ENCODE results near the gene SYNJ1. TPM values are rescaled to one million over a fixed set of nuclear protein-coding genes. Genes with fewer than 3 reads are reported as not detected.

Gene SYNJ1
- total and polyA plus RNA-seq, 2 experiments from 2014 or later = 1.4 to 4.2 TPM

DNA sequence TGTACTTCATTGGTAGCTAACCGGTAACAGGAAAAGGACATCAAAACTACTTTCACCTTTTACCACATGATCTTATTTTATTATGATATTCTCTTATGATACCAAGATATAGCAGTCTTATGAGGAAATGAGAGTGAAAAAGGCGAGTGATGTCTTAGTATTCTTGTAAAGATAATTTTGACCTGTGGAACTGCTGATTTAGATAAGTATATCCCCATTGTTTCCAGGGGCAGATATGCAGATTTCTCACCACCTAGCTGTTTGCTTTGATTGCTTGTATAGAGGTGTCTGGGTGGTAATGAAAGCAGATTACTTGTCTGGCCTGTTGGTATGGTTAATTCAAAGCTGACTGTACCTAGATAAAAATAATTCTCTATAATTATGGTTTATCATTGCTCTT lies 53.1 kb downstream of the SYNJ1 start (continued):
- TF ChIP-seq, protein P1, sequence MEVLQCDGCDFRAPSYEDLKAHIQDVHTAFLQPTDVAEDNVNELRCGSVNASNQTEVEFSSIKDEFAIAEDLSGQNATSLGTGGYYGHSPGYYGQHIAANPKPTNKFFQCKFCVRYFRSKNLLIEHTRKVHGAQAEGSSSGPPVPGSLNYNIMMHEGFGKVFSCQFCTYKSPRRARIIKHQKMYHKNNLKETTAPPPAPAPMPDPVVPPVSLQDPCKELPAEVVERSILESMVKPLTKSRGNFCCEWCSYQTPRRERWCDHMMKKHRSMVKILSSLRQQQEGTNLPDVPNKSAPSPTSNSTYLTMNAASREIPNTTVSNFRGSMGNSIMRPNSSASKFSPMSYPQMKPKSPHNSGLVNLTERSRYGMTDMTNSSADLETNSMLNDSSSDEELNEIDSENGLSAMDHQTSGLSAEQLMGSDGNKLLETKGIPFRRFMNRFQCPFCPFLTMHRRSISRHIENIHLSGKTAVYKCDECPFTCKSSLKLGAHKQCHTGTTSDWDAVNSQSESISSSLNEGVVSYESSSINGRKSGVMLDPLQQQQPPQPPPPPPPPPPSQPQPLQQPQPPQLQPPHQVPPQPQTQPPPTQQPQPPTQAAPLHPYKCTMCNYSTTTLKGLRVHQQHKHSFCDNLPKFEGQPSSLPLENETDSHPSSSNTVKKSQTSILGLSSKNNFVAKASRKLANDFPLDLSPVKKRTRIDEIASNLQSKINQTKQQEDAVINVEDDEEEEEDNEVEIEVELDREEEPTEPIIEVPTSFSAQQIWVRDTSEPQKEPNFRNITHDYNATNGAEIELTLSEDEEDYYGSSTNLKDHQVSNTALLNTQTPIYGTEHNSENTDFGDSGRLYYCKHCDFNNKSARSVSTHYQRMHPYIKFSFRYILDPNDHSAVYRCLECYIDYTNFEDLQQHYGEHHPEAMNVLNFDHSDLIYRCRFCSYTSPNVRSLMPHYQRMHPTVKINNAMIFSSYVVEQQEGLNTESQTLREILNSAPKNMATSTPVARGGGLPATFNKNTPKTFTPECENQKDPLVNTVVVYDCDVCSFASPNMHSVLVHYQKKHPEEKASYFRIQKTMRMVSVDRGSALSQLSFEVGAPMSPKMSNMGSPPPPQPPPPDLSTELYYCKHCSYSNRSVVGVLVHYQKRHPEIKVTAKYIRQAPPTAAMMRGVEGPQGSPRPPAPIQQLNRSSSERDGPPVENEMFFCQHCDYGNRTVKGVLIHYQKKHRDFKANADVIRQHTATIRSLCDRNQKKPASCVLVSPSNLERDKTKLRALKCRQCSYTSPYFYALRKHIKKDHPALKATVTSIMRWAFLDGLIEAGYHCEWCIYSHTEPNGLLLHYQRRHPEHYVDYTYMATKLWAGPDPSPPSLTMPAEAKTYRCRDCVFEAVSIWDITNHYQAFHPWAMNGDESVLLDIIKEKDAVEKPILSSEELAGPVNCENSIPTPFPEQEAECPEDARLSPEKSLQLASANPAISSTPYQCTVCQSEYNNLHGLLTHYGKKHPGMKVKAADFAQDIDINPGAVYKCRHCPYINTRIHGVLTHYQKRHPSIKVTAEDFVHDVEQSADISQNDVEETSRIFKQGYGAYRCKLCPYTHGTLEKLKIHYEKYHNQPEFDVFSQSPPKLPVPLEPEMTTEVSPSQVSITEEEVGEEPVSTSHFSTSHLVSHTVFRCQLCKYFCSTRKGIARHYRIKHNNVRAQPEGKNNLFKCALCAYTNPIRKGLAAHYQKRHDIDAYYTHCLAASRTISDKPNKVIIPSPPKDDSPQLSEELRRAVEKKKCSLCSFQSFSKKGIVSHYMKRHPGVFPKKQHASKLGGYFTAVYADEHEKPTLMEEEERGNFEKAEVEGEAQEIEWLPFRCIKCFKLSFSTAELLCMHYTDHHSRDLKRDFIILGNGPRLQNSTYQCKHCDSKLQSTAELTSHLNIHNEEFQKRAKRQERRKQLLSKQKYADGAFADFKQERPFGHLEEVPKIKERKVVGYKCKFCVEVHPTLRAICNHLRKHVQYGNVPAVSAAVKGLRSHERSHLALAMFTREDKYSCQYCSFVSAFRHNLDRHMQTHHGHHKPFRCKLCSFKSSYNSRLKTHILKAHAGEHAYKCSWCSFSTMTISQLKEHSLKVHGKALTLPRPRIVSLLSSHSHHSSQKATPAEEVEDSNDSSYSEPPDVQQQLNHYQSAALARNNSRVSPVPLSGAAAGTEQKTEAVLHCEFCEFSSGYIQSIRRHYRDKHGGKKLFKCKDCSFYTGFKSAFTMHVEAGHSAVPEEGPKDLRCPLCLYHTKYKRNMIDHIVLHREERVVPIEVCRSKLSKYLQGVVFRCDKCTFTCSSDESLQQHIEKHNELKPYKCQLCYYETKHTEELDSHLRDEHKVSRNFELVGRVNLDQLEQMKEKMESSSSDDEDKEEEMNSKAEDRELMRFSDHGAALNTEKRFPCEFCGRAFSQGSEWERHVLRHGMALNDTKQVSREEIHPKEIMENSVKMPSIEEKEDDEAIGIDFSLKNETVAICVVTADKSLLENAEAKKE (CRISPR knock-in tag; IDR thresholded peaks at IDR 0.05) = no peak
- TF ChIP-seq ZNF114 (CRISPR knock-in tag; IDR thresholded peaks at IDR 0.05) (no peak), NANOG (IDR thresholded peaks at IDR 0.05; ENCODE audit: borderline replicate concordance) (no peak), EZH2 (IDR thresholded peaks at IDR 0.05; ENCODE audit: low read depth, unreplicated experiment) (no peak), EZH2phosphoT487 (IDR thresholded peaks at IDR 0.05; ENCODE audit: unreplicated experiment) (no peak)
- TF ChIP-seq, protein P2, sequence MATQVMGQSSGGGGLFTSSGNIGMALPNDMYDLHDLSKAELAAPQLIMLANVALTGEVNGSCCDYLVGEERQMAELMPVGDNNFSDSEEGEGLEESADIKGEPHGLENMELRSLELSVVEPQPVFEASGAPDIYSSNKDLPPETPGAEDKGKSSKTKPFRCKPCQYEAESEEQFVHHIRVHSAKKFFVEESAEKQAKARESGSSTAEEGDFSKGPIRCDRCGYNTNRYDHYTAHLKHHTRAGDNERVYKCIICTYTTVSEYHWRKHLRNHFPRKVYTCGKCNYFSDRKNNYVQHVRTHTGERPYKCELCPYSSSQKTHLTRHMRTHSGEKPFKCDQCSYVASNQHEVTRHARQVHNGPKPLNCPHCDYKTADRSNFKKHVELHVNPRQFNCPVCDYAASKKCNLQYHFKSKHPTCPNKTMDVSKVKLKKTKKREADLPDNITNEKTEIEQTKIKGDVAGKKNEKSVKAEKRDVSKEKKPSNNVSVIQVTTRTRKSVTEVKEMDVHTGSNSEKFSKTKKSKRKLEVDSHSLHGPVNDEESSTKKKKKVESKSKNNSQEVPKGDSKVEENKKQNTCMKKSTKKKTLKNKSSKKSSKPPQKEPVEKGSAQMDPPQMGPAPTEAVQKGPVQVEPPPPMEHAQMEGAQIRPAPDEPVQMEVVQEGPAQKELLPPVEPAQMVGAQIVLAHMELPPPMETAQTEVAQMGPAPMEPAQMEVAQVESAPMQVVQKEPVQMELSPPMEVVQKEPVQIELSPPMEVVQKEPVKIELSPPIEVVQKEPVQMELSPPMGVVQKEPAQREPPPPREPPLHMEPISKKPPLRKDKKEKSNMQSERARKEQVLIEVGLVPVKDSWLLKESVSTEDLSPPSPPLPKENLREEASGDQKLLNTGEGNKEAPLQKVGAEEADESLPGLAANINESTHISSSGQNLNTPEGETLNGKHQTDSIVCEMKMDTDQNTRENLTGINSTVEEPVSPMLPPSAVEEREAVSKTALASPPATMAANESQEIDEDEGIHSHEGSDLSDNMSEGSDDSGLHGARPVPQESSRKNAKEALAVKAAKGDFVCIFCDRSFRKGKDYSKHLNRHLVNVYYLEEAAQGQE (IDR thresholded peaks at IDR 0.05; ENCODE audit: unreplicated experiment) = no peak

DNA sequence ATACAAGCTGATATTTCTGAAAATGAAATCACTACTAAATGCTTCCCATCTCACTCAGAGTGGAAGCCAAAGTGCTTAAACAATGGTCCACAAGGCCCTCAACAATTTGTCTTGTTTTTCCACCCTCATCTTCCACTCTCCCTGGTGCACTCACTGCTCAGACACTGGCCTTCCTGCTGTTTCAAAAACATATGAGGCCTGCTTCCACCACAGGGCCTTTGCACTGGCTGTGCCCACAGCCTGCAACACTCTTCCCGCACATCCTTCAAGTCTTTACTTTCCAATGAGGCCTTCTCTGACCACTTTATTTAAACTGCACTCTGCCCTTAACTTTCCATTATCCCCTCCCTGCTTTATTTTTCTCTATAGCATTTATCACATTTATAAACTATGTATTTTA lies 53.8 kb downstream of the SYNJ1 start:
- H3F3A ChIP-seq (replicated peaks; ENCODE audit: low read depth) = no peaks in the 10 kb centered on the region
- H3K79me2 ChIP-seq (replicated peaks; ENCODE audit: insufficient read depth) = no peaks in the 10 kb centered on the region
- H3K9me3 Mint-ChIP-seq = no peaks in the 10 kb centered on the region
- H3K4me1 ChIP-seq (ENCODE audit: insufficient read depth) = no peaks in the 10 kb centered on the region
- no peak overlapping the region for H3K27ac ChIP-seq (ENCODE audit: low read depth)
- H3K4me3 ChIP-seq = no peak overlapping the region
- H3K27me3 Mint-ChIP-seq (ENCODE audit: insufficient read depth, low read depth, poor library complexity) = no peaks in the 10 kb centered on the region
- H3K4me3 Mint-ChIP-seq = no peak overlapping the region; the same call in 2 of the 3 replicates
- H3K36me3 ChIP-seq (ENCODE audit: insufficient read depth) = no peaks in the 10 kb centered on the region
- no peaks in the 10 kb centered on the region for H3K27me3 ChIP-seq (ENCODE audit: insufficient read depth)
- no peaks in the 10 kb centered on the region for H3K9me2 ChIP-seq (ENCODE audit: insufficient read depth)
- DNase-seq (ENCODE audit: low spot score) = no peak
- H3K4me2 ChIP-seq = no peak overlapping the region
- ATAC-seq = no peak
- no peaks in the 10 kb centered on the region for H3K4me1 Mint-ChIP-seq
- no peaks in the 10 kb centered on the region for H4K20me1 ChIP-seq (replicated peaks; ENCODE audit: insufficient read depth)
- H3K36me3 Mint-ChIP-seq (ENCODE audit: low read depth) = no peaks in the 10 kb centered on the region
- H3K27ac Mint-ChIP-seq = no peak overlapping the region
- no peak overlapping the region for H2AFZ ChIP-seq
- TF ChIP-seq, protein P2 (IDR thresholded peaks at IDR 0.05; ENCODE audit: unreplicated experiment) = no peak
- no peak for TF ChIP-seq ZNF114 (CRISPR knock-in tag; IDR thresholded peaks at IDR 0.05)
- TF ChIP-seq EZH2 (IDR thresholded peaks at IDR 0.05; ENCODE audit: low read depth, unreplicated experiment) = no peak
- TF ChIP-seq JUNB (IDR thresholded peaks at IDR 0.05; ENCODE audit: unreplicated experiment) = no peak
- TF ChIP-seq, protein P3, sequence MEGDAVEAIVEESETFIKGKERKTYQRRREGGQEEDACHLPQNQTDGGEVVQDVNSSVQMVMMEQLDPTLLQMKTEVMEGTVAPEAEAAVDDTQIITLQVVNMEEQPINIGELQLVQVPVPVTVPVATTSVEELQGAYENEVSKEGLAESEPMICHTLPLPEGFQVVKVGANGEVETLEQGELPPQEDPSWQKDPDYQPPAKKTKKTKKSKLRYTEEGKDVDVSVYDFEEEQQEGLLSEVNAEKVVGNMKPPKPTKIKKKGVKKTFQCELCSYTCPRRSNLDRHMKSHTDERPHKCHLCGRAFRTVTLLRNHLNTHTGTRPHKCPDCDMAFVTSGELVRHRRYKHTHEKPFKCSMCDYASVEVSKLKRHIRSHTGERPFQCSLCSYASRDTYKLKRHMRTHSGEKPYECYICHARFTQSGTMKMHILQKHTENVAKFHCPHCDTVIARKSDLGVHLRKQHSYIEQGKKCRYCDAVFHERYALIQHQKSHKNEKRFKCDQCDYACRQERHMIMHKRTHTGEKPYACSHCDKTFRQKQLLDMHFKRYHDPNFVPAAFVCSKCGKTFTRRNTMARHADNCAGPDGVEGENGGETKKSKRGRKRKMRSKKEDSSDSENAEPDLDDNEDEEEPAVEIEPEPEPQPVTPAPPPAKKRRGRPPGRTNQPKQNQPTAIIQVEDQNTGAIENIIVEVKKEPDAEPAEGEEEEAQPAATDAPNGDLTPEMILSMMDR (conservative IDR thresholded peaks at IDR 0.05; ENCODE audit: low read depth in 2 of 2) = no peak
